H9 (cell line): ENCODE data around the gene ALX4. TPM values are rescaled to one million over a fixed set of nuclear protein-coding genes. Genes with fewer than 3 reads are reported as not detected.

Experiments
- DNase-seq: peaks from one replicate; pipeline ENCODE4 v3.0.0-alpha.2; 2017
- H2AFZ ChIP-seq: one replicate; pipeline ENCODE4 v1.6.1; 2013; ENCODE audit warnings: mild to moderate bottlenecking, low read length, control low read depth, moderate library complexity
- H2AK5ac ChIP-seq: 2 replicates; pipeline ENCODE4 v1.6.1; 2013; ENCODE audit warnings: low read length, control low read depth, mixed read lengths; ENCODE audit not compliant: insufficient read length
- H2BK120ac ChIP-seq: one replicate; pipeline ENCODE4 v1.6.1; 2013; ENCODE audit warnings: low read depth, mild to moderate bottlenecking, low read length, control low read depth, inconsistent platforms; ENCODE audit not compliant: poor library complexity, severe bottlenecking
- H2BK12ac ChIP-seq: 2 replicates; pipeline ENCODE4 v1.6.1; 2013; ENCODE audit warnings: low read length, control low read depth, mixed read lengths, low read depth; ENCODE audit not compliant: insufficient read length
- H2BK15ac ChIP-seq: 2 replicates; pipeline ENCODE4 v1.6.1; 2013; ENCODE audit warnings: low read depth, low read length, control low read depth
- H2BK20ac ChIP-seq: one replicate; pipeline ENCODE4 v1.6.1; 2013; ENCODE audit warnings: low read depth, mild to moderate bottlenecking, low read length, control low read depth, inconsistent platforms; ENCODE audit not compliant: poor library complexity, severe bottlenecking
- H2BK5ac ChIP-seq: 2 replicates; pipeline ENCODE4 v1.6.1; 2013; ENCODE audit warnings: low read length, control low read depth, mixed read lengths; ENCODE audit not compliant: insufficient read length
- H3K14ac ChIP-seq: 2 replicates; pipeline ENCODE4 v1.6.1; 2013; ENCODE audit warnings: low read length, control low read depth; ENCODE audit not compliant: insufficient read depth
- H3K18ac ChIP-seq: 2 replicates; pipeline ENCODE4 v1.6.1; 2013; ENCODE audit warnings: low read depth, mild to moderate bottlenecking, mixed read lengths, low read length, control low read depth; ENCODE audit not compliant: insufficient read length
- H3K23ac ChIP-seq: 2 replicates; pipeline ENCODE4 v1.6.1; 2013; ENCODE audit warnings: low read length, control low read depth, mixed read lengths, low read depth; ENCODE audit not compliant: insufficient read length
- H3K23me2 ChIP-seq: 2 replicates; pipeline ENCODE4 v1.6.1; 2013; ENCODE audit warnings: low read depth, mild to moderate bottlenecking, mixed read lengths, low read length, control low read depth; ENCODE audit not compliant: insufficient read length, poor library complexity, severe bottlenecking
- H3K27ac ChIP-seq: 2 replicates; pipeline ENCODE4 v1.5.1; 2013; ENCODE audit warnings: low read length, control low read depth, mixed read lengths, low read depth; ENCODE audit not compliant: insufficient read length
- H3K27me3 ChIP-seq: 2 replicates; pipeline ENCODE4 v1.6.1; 2013; ENCODE audit warnings: low read length, control low read depth, inconsistent platforms; ENCODE audit not compliant: insufficient read depth
- H3K4ac ChIP-seq: 2 replicates; pipeline ENCODE4 v1.6.1; 2013; ENCODE audit warnings: low read depth, mild to moderate bottlenecking, control low read depth, inconsistent platforms, low read length, moderate library complexity
- H3K4me1 ChIP-seq: 2 replicates; pipeline ENCODE4 v1.6.1; 2013; ENCODE audit warnings: low read length, control low read depth, inconsistent platforms; ENCODE audit not compliant: insufficient read depth
- H3K4me2 ChIP-seq: 2 replicates; pipeline ENCODE4 v1.6.1; 2013; ENCODE audit warnings: low read length, control low read depth, mixed read lengths; ENCODE audit not compliant: insufficient read length, insufficient read depth
- H3K56ac ChIP-seq: 2 replicates; pipeline ENCODE4 v1.6.1; 2013; ENCODE audit warnings: low read depth, mild to moderate bottlenecking, mixed read lengths, low read length, control low read depth; ENCODE audit not compliant: insufficient read length
- H3K79me1 ChIP-seq: 2 replicates; pipeline ENCODE4 v1.6.1; 2013; ENCODE audit warnings: low read depth, mild to moderate bottlenecking, moderate library complexity, low read length, control low read depth, inconsistent platforms; ENCODE audit not compliant: insufficient read depth, poor library complexity, severe bottlenecking
- H3K79me2 ChIP-seq: 2 replicates; pipeline ENCODE4 v1.6.1; 2013; ENCODE audit warnings: low read length, control low read depth, inconsistent platforms; ENCODE audit not compliant: insufficient read depth
- H3K9ac ChIP-seq: 2 replicates; pipeline ENCODE4 v1.6.1; 2013; ENCODE audit warnings: low read length, control low read depth, mixed read lengths; ENCODE audit not compliant: insufficient read length; ENCODE audit errors: extremely low read depth
- H3K9me3 ChIP-seq: one replicate; pipeline ENCODE4 v1.6.1; 2013; ENCODE audit warnings: low read depth, low read length, inconsistent platforms; ENCODE audit not compliant: control insufficient read depth
- H3T11ph ChIP-seq: one replicate; pipeline ENCODE4 v1.6.1; 2013; ENCODE audit warnings: mild to moderate bottlenecking, low read length, control low read depth, inconsistent platforms
- H4K20me1 ChIP-seq: one replicate; pipeline ENCODE4 v1.6.1; 2013; ENCODE audit not compliant: control insufficient read depth, insufficient read length, insufficient read depth
- H4K5ac ChIP-seq: 2 replicates; pipeline ENCODE4 v1.6.1; 2013; ENCODE audit warnings: low read depth, mild to moderate bottlenecking, mixed read lengths, low read length, control low read depth; ENCODE audit not compliant: insufficient read length
- H4K8ac ChIP-seq: replicated peaks from 2 replicates; pipeline ENCODE4 v1.6.1; 2013; ENCODE audit warnings: low read length, control low read depth, mixed read lengths, low read depth; ENCODE audit not compliant: insufficient read length
- H4K91ac ChIP-seq: 2 replicates; pipeline ENCODE4 v1.6.1; 2013; ENCODE audit warnings: low read depth, mild to moderate bottlenecking, moderate library complexity, mixed read lengths, low read length, control low read depth; ENCODE audit not compliant: insufficient read length
- H3K27ac Mint-ChIP-seq, 3 experiments: 2 replicates in 2 of 3; 3 replicates in 1 of 3; pipeline ENCODE4 v1.8.0; 2020 to 2021; ENCODE audit warnings: mixed read lengths in 3 of 3, mild to moderate bottlenecking in 1 of 3, moderate library complexity in 1 of 3
- H3K27me3 Mint-ChIP-seq: 2 replicates; pipeline ENCODE4 v1.8.0; 2021; ENCODE audit warnings: low read depth, mild to moderate bottlenecking, moderate library complexity, mixed read lengths
- H3K36me3 Mint-ChIP-seq, 3 experiments: 2 replicates in 2 of 3; 3 replicates in 1 of 3; pipeline ENCODE4 v1.8.0; 2020 to 2021; ENCODE audit warnings: low read depth in 3 of 3, mixed read lengths in 3 of 3; ENCODE audit not compliant: insufficient read depth in 1 of 3
- H3K4me1 Mint-ChIP-seq, 2 experiments: 2 replicates each; pipeline ENCODE4 v1.8.0; 2020; ENCODE audit warnings: mixed read lengths in 2 of 2
- H3K4me3 Mint-ChIP-seq, 2 experiments: 2 replicates in 1 of 2; 3 replicates in 1 of 2; pipeline ENCODE4 v1.8.0; 2020 to 2021; ENCODE audit warnings: mild to moderate bottlenecking in 2 of 2, mixed read lengths in 2 of 2, moderate library complexity in 1 of 2
- H3K9me3 Mint-ChIP-seq, 2 experiments: 2 replicates in 1 of 2; 3 replicates in 1 of 2; pipeline ENCODE4 v1.8.0; 2020; ENCODE audit warnings: mild to moderate bottlenecking in 2 of 2, mixed read lengths in 2 of 2, moderate library complexity in 1 of 2
- WGBS: extraction: QIAGEN DNeasy Blood & Tissue Kit; methylation state at CpG from one replicate; pipeline ENCODE4 v1.1.7; 2013; ENCODE audit warnings: missing lambda C conversion rate, low lambda C conversion rate, mixed read lengths; ENCODE audit not compliant: insufficient read length; ENCODE audit errors: extremely low coverage; 5-methylcytosine and 5-hydroxymethylcytosine counted together
- total RNA-seq: library from RNA; stranded (reverse); gene quantifications from 2 replicates; pipeline ENCODE4 v1.2.1, GENCODE V29; 2021
- TF ChIP-seq, protein P1 (sequence below): fragments of 200-600 bp; sonication (generic); conservative IDR thresholded peaks from 3 replicates; pipeline ENCODE4 v1.8.0; 2021; ENCODE audit warnings: antibody characterized with exemption, mild to moderate bottlenecking

ALX4 gene
- total RNA-seq, 1 experiment from 2014 or later = not detected

GRCh38 chr11:44247508-44247907 lies 62.4 kb downstream of the ALX4 start:
- H2AK5ac ChIP-seq = no peak overlapping the region
- no peak overlapping the region for H2AFZ ChIP-seq
- H2BK5ac ChIP-seq = no peak overlapping the region
- H3K27ac ChIP-seq = no peak overlapping the region
- H3K27me3 ChIP-seq = no peaks in the 10 kb centered on the region
- no peak overlapping the region for H2BK15ac ChIP-seq
- H3K4me2 ChIP-seq = no peak overlapping the region
- Mint-ChIP-seq H3K4me3 (no peak overlapping the region), H3K9me3 (peaks cover 5 to 10% of the 10 kb centered on the region in 2 experiments), H3K36me3 (peaks cover 21 to 32% (median 22%) of the 10 kb centered on the region in 3 experiments), H3K27me3 (no peaks in the 10 kb centered on the region), H3K27ac (peak overlapping the region in 1 of 3 experiments; percentile 61; a peak in 1 of 7 replicates), H3K4me1 (peaks cover 26 to 33% of the 10 kb centered on the region in 2 experiments)
- H4K91ac ChIP-seq = no peak overlapping the region
- H3K23me2 ChIP-seq = no peaks in the 10 kb centered on the region
- H3K23ac ChIP-seq = no peak overlapping the region
- H2BK12ac ChIP-seq = no peak overlapping the region
- H4K20me1 ChIP-seq = no peaks in the 10 kb centered on the region
- no peak overlapping the region for H3T11ph ChIP-seq
- H3K4ac ChIP-seq = no peak overlapping the region
- H3K79me1 ChIP-seq = no peaks in the 10 kb centered on the region
- H4K8ac ChIP-seq = no peak overlapping the region
- no peak overlapping the region for H3K9ac ChIP-seq
- H3K79me2 ChIP-seq = no peaks in the 10 kb centered on the region
- H4K5ac ChIP-seq = no peak overlapping the region
- no peak overlapping the region for H2BK120ac ChIP-seq
- no peak overlapping the region for H3K14ac ChIP-seq
- no peak overlapping the region for H3K56ac ChIP-seq
- H3K4me1 ChIP-seq = peaks cover 11% of the 10 kb centered on the region; the same call in 1 of the 2 replicates
- WGBS = no CpG with 5 or more reads among the region's 6 CpGs
- H3K18ac ChIP-seq = no peak overlapping the region
- no peak for DNase-seq
- H2BK20ac ChIP-seq = no peak overlapping the region
- no peaks in the 10 kb centered on the region for H3K9me3 ChIP-seq
- TF ChIP-seq, protein P1, sequence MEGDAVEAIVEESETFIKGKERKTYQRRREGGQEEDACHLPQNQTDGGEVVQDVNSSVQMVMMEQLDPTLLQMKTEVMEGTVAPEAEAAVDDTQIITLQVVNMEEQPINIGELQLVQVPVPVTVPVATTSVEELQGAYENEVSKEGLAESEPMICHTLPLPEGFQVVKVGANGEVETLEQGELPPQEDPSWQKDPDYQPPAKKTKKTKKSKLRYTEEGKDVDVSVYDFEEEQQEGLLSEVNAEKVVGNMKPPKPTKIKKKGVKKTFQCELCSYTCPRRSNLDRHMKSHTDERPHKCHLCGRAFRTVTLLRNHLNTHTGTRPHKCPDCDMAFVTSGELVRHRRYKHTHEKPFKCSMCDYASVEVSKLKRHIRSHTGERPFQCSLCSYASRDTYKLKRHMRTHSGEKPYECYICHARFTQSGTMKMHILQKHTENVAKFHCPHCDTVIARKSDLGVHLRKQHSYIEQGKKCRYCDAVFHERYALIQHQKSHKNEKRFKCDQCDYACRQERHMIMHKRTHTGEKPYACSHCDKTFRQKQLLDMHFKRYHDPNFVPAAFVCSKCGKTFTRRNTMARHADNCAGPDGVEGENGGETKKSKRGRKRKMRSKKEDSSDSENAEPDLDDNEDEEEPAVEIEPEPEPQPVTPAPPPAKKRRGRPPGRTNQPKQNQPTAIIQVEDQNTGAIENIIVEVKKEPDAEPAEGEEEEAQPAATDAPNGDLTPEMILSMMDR = no peak
